Mucosa of descending colon (tissue), 3 donors: ENCODE results near the gene UST. TPM values are rescaled to one million over a fixed set of nuclear protein-coding genes. Genes with fewer than 3 reads are reported as not detected.
"Not testable (repeated sequence)": the region's sequence is repeated elsewhere in the genome, so short reads cannot be mapped to it uniquely, and the experiment has no call there.

ENCODE experiments used
- ATAC-seq: fragments of 200-7000 bp; cut with Tn5 transposase; one replicate; pipeline ENCODE4 v1.9.1; 2020; ENCODE audit warnings: mild to moderate bottlenecking, moderate library complexity
- DNase-seq, 3 donors: peaks; one replicate each; pipeline ENCODE4 v3.0.0-alpha.2; 2020
- H3K36me3 ChIP-seq: fragments of 200-600 bp; one replicate; pipeline ENCODE4 v1.8.0; 2021; ENCODE audit warnings: low read depth, mild to moderate bottlenecking
- H3K4me1 ChIP-seq: fragments of 200-600 bp; one replicate; pipeline ENCODE4 v1.8.0; 2021; ENCODE audit warnings: low read depth, mild to moderate bottlenecking
- H3K4me3 ChIP-seq: fragments of 200-600 bp; one replicate; pipeline ENCODE4 v1.8.0; 2021; ENCODE audit warnings: mild to moderate bottlenecking
- H3K9me3 ChIP-seq: fragments of 200-600 bp; one replicate; pipeline ENCODE4 v1.8.0; 2021; ENCODE audit warnings: mild to moderate bottlenecking
- CTCF ChIP-seq: fragments of 200-600 bp; IDR thresholded peaks from one replicate; pipeline ENCODE4 v1.8.0; 2022; ENCODE audit warnings: antibody characterized with exemption, mild to moderate bottlenecking
- intact Hi-C, 2 donors: fragments of 100-400 bp; cut with DNase I in 1 of 2; cut with micrococcal nuclease in 1 of 2; formaldehyde crosslinking; loops; one replicate each; pipeline versions ENCODE4 v1.11.0 to v1.11.1; 2022; cut with DNase I, micrococcal nuclease
- total RNA-seq, 3 donors: library from RNA; stranded (reverse); fragmentation: NEBNext Ultra II Directional in 2 of 3; extraction: Animal tissue kit (Norgen Biotek cat#: 25700) in 2 of 3; gene quantifications; one replicate each; pipeline versions ENCODE4 v1.2.1 to v1.2.4, GENCODE V29; 2021 to 2023
- donor health status: DM: no; HTN: no; CAD: no; lungs with moderate emphysema.
- donor health status: DM: no; HTN: no; CAD: no.
- donor health status: DM: no; HTN: yes; CAD: no.

UST gene
- total RNA-seq, 3 donors from 2014 or later, result 1.1 to 16.2 (median 2.1) TPM

GRCh38 chr6:148842296-148843019 lies 95.6 kb downstream of the UST start:
- TF ChIP-seq CTCF, result no peak
- Histone ChIP-seq H3K36me3 (no peaks in the 10 kb centered on the region), H3K4me3 (no peak overlapping the region), H3K9me3 (no peaks in the 10 kb centered on the region), H3K4me1 (no peaks in the 10 kb centered on the region)
- intact Hi-C loops, result no loop called here
- DNase-seq, result no peak
- no peak for ATAC-seq

DNA sequence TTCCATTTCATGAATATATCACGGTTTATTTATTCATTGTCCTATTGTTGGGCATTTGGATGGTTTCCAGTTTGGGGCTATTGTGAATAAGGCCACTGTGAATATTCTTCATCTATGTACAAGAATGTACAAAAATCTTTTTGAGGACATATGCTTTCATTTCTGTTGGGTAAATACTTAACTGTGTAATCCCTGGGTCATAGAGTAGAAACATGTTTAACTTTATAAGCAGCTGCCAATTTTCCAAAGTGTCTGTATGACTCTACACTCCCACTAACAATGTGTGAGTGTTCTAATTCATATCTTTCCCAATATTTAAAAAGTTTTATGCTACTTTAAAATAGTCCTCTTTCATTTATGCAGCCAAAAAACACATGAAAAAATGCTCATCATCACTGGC lies 98.6 kb downstream of the UST start:
- no peaks in the 10 kb centered on the region for H3K4me1 ChIP-seq
- no peaks in the 10 kb centered on the region for H3K9me3 ChIP-seq
- no peak for TF ChIP-seq CTCF
- DNase-seq (no peak), ATAC-seq (no peak)
- intact Hi-C loops, result no loop called here
- no peak overlapping the region for H3K4me3 ChIP-seq
- H3K36me3 ChIP-seq, result no peaks in the 10 kb centered on the region

GRCh38 chr6:148846778-148847761 lies 100.2 kb downstream of the UST start:
- ATAC-seq, result no peak

GRCh38 chr6:148848915-148849314 lies 102.1 kb downstream of the UST start:
- TF ChIP-seq CTCF, result no peak
- ATAC-seq (no peak), DNase-seq (no peak)
- no peaks in the 10 kb centered on the region for H3K9me3 ChIP-seq
- intact Hi-C loops, result no loop called here
- H3K36me3 ChIP-seq, result no peaks in the 10 kb centered on the region
- no peaks in the 10 kb centered on the region for H3K4me1 ChIP-seq
- no peak overlapping the region for H3K4me3 ChIP-seq

More at GRCh38 chr6:148846778-148847761, 100.2 kb downstream of the UST start:
- Histone ChIP-seq H3K4me3 (no peak overlapping the region), H3K4me1 (no peaks in the 10 kb centered on the region), H3K36me3 (no peaks in the 10 kb centered on the region), H3K9me3 (no peaks in the 10 kb centered on the region)
- intact Hi-C loops, result no loop called here
- TF ChIP-seq CTCF, result no peak
- DNase-seq, result no peak

DNA sequence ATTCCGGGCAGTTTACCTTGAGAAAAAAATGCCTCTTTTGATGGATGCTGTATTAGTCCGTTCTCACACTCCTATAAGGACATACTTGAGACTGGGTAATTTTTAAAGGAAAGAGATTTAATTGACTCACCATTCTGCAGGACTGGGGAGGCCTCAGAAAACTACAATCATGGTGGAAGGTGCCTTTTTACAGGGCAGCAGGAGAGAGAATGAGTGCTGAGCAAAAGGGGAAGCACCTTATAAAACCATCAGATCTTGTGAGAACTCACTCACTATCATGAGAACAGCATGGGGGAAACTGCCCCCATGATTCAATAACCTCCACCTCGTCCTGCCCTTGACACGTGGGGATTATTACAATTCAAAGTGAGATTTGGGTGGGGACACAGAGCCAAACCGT lies 102.6 kb downstream of the UST start:
- intact Hi-C loops, DNase-seq, H3K4me3 ChIP-seq, H3K4me1 ChIP-seq, H3K36me3 ChIP-seq, ATAC-seq, H3K9me3 ChIP-seq: not testable (repeated sequence)

DNA sequence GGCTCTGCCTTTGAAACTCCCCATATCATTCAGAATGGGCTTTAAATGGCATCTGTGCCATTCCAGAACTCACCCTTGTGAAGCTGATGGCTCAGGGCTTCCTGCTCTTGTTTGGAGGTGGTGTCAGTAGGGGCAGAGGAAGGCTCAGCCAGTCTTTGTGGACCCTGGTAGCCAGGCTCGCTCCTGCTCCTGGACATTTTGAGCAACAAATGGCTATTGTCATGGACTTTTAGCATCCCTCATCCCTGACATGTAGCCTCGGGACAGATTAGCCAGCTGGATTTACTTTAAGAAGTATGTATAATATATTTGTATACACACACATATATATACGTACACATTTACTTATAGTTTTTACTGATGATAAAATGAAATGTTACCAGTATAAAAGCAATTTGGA lies 104.1 kb downstream of the UST start:
- Histone ChIP-seq H3K4me1 (no peaks in the 10 kb centered on the region), H3K4me3 (no peak overlapping the region), H3K36me3 (no peaks in the 10 kb centered on the region), H3K9me3 (no peaks in the 10 kb centered on the region)
- intact Hi-C loops, result no loop called here
- no peak for TF ChIP-seq CTCF
- DNase-seq (no peak), ATAC-seq (no peak)
